ENCODE results near the gene OTUD5. TPM values are rescaled to one million over a fixed set of nuclear protein-coding genes. Genes with fewer than 3 reads are reported as not detected.

The OTUD5 gene
- polyA plus RNA-seq, 1 experiment, result 53.6 TPM

GRCh38 chrX:48904180-48904579 lies 53.2 kb downstream of the OTUD5 start:
- Histone ChIP-seq H3K4me3 (ENCODE audit: low read depth, low read length) (no peak overlapping the region), H3K36me3 (ENCODE audit: control insufficient read depth, insufficient read depth, low read length) (peaks cover 10% of the 10 kb centered on the region), H3K27me3 (ENCODE audit: control insufficient read depth, insufficient read depth, low read length) (no peaks in the 10 kb centered on the region)
- DNase-seq (ENCODE audit: low read depth), result no peak
- no peak for TF ChIP-seq CTCF (IDR thresholded peaks at IDR 0.05; ENCODE audit: insufficient read depth, low read depth, low read length)
- POLR2A ChIA-PET, result no interaction called here
- CTCF ChIA-PET, result interaction anchor here (1.0 kb wide), 1 partner anchor 109 kb away, joined by 3 read pairs; no protein-coding TSS in a partner anchor

- H3K36me3 ChIP-seq (ENCODE audit: control insufficient read depth, insufficient read depth, low read length), result peaks cover 10% of the 10 kb centered on the region
- no peak for DNase-seq (ENCODE audit: low read depth)
- ChIA-PET CTCF (interaction anchor here (1.0 kb wide), 1 partner anchor 109 kb away, joined by 3 read pairs; no protein-coding TSS in a partner anchor), POLR2A (no interaction called here)
- H3K4me3 ChIP-seq (ENCODE audit: low read depth, low read length), result no peak overlapping the region
- no peaks in the 10 kb centered on the region for H3K27me3 ChIP-seq (ENCODE audit: control insufficient read depth, insufficient read depth, low read length)
- TF ChIP-seq CTCF (IDR thresholded peaks at IDR 0.05; ENCODE audit: insufficient read depth, low read depth, low read length), result no peak
Observed at GRCh38 chrX:48903290-48903689, 54.1 kb downstream of the OTUD5 start.

GRCh38 chrX:48902776-48903175 lies 54.6 kb downstream of the OTUD5 start:
- CTCF ChIA-PET, result no interaction called here
- H3K4me3 ChIP-seq (ENCODE audit: low read depth, low read length), result no peak overlapping the region
- peaks cover 10% of the 10 kb centered on the region for H3K36me3 ChIP-seq (ENCODE audit: control insufficient read depth, insufficient read depth, low read length)
- no peak for TF ChIP-seq CTCF (IDR thresholded peaks at IDR 0.05; ENCODE audit: insufficient read depth, low read depth, low read length)
- DNase-seq (ENCODE audit: low read depth), result no peak
- POLR2A ChIA-PET, result no interaction called here
- no peaks in the 10 kb centered on the region for H3K27me3 ChIP-seq (ENCODE audit: control insufficient read depth, insufficient read depth, low read length)

GRCh38 chrX:48902135-48902534 lies 55.3 kb downstream of the OTUD5 start:
- no peak overlapping the region for H3K4me3 ChIP-seq (ENCODE audit: low read depth, low read length)
- ChIA-PET POLR2A (no interaction called here), CTCF (no interaction called here)
- peaks cover 10% of the 10 kb centered on the region for H3K36me3 ChIP-seq (ENCODE audit: control insufficient read depth, insufficient read depth, low read length)
- TF ChIP-seq CTCF (IDR thresholded peaks at IDR 0.05; ENCODE audit: insufficient read depth, low read depth, low read length), result no peak
- H3K27me3 ChIP-seq (ENCODE audit: control insufficient read depth, insufficient read depth, low read length), result no peaks in the 10 kb centered on the region
- no peak for DNase-seq (ENCODE audit: low read depth)

GRCh38 chrX:48901069-48901468 lies 56.3 kb downstream of the OTUD5 start:
- ChIA-PET CTCF (no interaction called here), POLR2A (no interaction called here)
- Histone ChIP-seq H3K27me3 (ENCODE audit: control insufficient read depth, insufficient read depth, low read length) (no peaks in the 10 kb centered on the region), H3K4me3 (ENCODE audit: low read depth, low read length) (no peak overlapping the region), H3K36me3 (ENCODE audit: control insufficient read depth, insufficient read depth, low read length) (peaks cover 8% of the 10 kb centered on the region)
- no peak for DNase-seq (ENCODE audit: low read depth)
- TF ChIP-seq CTCF (IDR thresholded peaks at IDR 0.05; ENCODE audit: insufficient read depth, low read depth, low read length), result no peak
